ENCODE measurements around the gene PBXIP1. TPM values are rescaled to one million over a fixed set of nuclear protein-coding genes. Genes with fewer than 3 reads are reported as not detected.
A peak's percentile ranks its signal among the peaks of the same experiment; 100 is the strongest.

PBXIP1 gene
- polyA plus RNA-seq, 1 experiment = 83.1 TPM

DNA sequence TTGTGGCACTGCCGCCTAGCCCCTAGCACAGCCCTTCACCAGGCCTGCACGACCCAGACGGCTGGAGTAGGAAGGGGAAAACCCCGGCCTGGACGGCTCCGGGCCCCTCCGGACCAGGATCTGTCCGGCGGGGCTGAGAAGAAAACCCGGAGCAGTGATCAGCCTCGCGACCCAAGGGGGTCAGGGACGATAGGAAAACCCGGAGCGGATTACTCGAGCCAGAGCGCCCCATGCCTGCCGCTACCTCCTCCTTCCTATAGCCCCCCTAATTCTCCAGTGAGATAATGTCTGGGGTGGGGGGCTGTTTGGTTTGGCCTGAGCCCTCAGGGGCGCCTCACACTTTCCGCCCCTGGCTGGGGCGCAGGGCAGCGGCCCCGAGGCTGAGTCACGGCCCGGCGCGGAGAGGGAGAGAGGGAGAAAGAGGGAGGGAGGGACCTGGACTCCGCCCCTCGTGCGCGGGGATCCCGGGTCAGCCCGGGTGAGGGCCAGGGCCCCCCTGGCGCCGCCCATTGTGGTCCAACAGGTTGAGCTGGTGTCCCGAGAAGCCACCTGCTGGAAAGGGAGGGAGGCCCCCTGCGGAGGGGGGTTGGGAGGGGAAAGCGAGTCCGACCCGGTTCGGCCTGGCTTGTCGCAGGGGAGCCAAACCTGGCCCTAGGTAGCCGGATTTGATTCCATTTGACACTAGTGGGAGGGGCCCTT lies 45.0 kb upstream of the PBXIP1 start:
- CTCF ChIA-PET = interaction anchor here (0.5 to 9.0 kb wide), 12 partner anchors 13 to 967 kb away, joined by 3 to 95 read pairs (median 6); partner anchors contain the start of genes CKS1B and PBXIP1
- TF ChIP-seq, protein P1, sequence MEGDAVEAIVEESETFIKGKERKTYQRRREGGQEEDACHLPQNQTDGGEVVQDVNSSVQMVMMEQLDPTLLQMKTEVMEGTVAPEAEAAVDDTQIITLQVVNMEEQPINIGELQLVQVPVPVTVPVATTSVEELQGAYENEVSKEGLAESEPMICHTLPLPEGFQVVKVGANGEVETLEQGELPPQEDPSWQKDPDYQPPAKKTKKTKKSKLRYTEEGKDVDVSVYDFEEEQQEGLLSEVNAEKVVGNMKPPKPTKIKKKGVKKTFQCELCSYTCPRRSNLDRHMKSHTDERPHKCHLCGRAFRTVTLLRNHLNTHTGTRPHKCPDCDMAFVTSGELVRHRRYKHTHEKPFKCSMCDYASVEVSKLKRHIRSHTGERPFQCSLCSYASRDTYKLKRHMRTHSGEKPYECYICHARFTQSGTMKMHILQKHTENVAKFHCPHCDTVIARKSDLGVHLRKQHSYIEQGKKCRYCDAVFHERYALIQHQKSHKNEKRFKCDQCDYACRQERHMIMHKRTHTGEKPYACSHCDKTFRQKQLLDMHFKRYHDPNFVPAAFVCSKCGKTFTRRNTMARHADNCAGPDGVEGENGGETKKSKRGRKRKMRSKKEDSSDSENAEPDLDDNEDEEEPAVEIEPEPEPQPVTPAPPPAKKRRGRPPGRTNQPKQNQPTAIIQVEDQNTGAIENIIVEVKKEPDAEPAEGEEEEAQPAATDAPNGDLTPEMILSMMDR (IDR thresholded peaks at IDR 0.05; ENCODE audit: insufficient read depth, low read depth, low read length) = no peak
- Histone ChIP-seq H3K36me3 (ENCODE audit: control insufficient read depth, insufficient read depth, low read length) (no peaks in the 10 kb centered on the region), H3K27me3 (ENCODE audit: control insufficient read depth, insufficient read depth, low read length) (no peaks in the 10 kb centered on the region), H3K4me3 (ENCODE audit: low read depth, low read length) (peak overlapping the region; percentile 64)
- POLR2A ChIA-PET = no interaction called here
- DNase-seq (ENCODE audit: low read depth) = no peak

DNA sequence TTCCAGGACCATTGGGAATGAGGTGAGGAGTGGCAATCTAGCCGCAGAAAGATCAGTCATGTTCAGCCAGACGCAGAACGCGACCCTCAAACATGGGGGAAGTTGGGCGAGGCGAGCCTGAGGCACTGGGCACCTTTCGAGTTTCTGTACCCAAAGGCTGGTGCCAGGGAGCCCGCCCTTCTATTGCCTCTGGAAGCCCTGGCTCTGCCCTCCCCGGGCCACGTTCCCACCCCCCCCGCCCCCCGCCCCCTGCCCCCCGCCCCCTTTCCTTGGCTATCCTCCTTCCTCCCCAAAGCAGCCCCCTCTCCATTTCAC lies 44.5 kb upstream of the PBXIP1 start:
- DNase-seq (ENCODE audit: low read depth) = no peak
- TF ChIP-seq, protein P1 (IDR thresholded peaks at IDR 0.05; ENCODE audit: insufficient read depth, low read depth, low read length) = no peak
- Histone ChIP-seq H3K36me3 (ENCODE audit: control insufficient read depth, insufficient read depth, low read length) (no peaks in the 10 kb centered on the region), H3K27me3 (ENCODE audit: control insufficient read depth, insufficient read depth, low read length) (no peaks in the 10 kb centered on the region), H3K4me3 (ENCODE audit: low read depth, low read length) (peak overlapping the region; percentile 64)
- POLR2A ChIA-PET = no interaction called here
- CTCF ChIA-PET = interaction anchor here (0.7 to 9.0 kb wide), 14 partner anchors 15 to 441 kb away, joined by 4 to 95 read pairs (median 12); partner anchors contain the start of genes ADAM15, CKS1B, FLAD1 and PBXIP1

DNA sequence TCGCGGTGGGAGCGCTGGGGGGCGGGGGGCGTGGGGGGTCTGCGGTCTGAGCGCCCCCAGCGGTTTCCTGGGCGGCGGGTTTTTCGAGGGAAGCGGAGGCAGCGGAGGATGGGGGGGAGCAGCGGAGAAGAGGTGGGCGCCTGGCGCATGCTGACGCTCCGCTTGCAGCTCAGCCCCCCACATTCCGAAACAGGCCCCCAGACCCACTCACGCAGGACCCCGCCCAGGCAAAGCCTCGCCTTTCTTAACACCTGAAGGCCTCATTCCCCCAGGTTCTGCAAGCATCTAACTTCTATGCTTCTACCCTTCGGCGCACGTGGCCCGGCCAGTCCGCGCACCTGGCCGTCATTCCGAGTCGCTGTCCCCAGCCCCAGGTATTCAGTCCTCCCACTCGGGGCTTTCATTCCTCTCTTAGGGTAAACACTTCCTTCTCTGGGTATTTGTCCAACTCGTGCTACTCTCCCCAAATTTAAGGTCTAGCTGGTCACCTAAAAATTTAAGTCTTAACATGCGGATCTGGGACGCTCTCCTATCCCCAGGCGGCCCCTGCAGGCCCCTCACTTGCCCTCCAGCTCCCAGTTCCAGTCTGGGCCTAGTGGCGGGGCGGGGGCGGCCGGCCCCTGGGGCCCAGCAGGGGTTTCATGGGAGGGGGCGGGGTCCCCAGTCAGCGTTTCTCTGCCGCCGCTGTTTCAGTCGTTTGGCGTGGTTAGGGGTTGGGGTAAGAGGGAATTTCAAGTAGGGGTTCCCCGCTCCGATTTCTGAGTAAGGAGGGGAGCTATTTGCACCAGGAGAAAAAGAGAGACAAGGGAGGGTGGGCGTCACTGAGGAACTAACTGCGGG lies 43.9 kb upstream of the PBXIP1 start:
- Histone ChIP-seq H3K27me3 (ENCODE audit: control insufficient read depth, insufficient read depth, low read length) (no peaks in the 10 kb centered on the region), H3K36me3 (ENCODE audit: control insufficient read depth, insufficient read depth, low read length) (no peaks in the 10 kb centered on the region), H3K4me3 (ENCODE audit: low read depth, low read length) (peak overlapping the region; percentile 64)
- POLR2A ChIA-PET = interaction anchor here (0.6 kb wide), 1 partner anchor 29 kb away, joined by 3 read pairs; no protein-coding TSS in a partner anchor
- no peak for DNase-seq (ENCODE audit: low read depth)
- CTCF ChIA-PET = interaction anchor here (0.7 to 9.0 kb wide), 24 partner anchors 12 to 440 kb away, joined by 3 to 95 read pairs (median 6); partner anchors contain the start of genes ADAM15, CKS1B, FLAD1 and PBXIP1
- TF ChIP-seq, protein P1 (IDR thresholded peaks at IDR 0.05; ENCODE audit: insufficient read depth, low read depth, low read length) = no peak

DNA sequence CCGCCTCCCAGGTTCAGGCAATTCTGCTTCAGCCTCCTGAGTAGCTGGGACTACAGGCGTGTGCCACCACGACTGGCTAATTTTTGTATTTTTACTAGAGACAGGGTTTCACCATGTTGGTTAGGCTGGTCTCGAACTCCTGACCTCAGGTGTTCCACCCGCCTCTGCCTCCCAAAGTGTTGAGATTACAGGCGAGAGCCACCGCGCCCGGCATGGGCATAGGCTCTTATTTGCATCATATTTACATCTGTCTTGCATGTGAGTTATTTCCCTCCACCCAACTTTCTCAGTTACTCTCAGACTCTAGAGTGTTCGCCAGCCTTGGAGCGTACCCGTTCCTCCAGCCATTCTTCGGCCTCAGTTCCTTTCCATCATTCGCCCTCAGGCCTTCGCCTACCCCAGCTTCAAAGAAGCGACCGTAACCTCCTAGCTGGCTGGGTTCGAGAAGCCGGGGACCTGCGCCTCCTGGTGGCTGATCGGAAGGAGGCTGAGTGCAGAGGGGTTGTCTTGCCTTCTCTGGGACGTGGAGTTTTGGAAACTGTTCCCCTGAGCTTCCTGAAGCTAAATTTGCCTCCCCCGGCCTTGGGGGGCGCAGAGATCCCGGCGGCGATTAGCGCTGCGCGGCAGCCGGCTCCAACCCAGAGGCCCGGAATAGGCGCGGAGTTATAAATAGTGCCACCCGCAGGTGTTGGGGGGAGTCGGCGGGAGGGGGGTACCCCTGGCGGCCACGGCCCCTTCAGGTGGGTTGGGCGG lies 43.1 kb upstream of the PBXIP1 start:
- H3K27me3 ChIP-seq (ENCODE audit: control insufficient read depth, insufficient read depth, low read length) = no peaks in the 10 kb centered on the region
- ChIA-PET POLR2A (interaction anchor here (0.6 kb wide), 1 partner anchor 1115 kb away, joined by 7 read pairs; no protein-coding TSS in a partner anchor), CTCF (interaction anchor here (0.7 to 9.0 kb wide), 25 partner anchors 11 to 439 kb away, joined by 3 to 95 read pairs (median 6); partner anchors contain the start of genes CKS1B, FLAD1, PBXIP1 and PMVK)
- DNase-seq (ENCODE audit: low read depth) = no peak
- TF ChIP-seq, protein P1 (IDR thresholded peaks at IDR 0.05; ENCODE audit: insufficient read depth, low read depth, low read length) = peak; percentile 96
- peak overlapping the region; percentile 27 for H3K4me3 ChIP-seq (ENCODE audit: low read depth, low read length)
- no peaks in the 10 kb centered on the region for H3K36me3 ChIP-seq (ENCODE audit: control insufficient read depth, insufficient read depth, low read length)

All from BJ (cell line).